Adrenal gland (tissue), 5 donors: Measurements from ENCODE around the gene WDR53.
"Not testable (repeated sequence)": the region's sequence is repeated elsewhere in the genome, so short reads cannot be mapped to it uniquely, and the experiment has no call there.

Experiments used
- POLR2A ChIP-seq, 2 donors: fragments of 450-650 bp; IDR thresholded peaks; one replicate each; pipeline ENCODE4 v1.6.1; 2017; ENCODE audit warnings: antibody characterized with exemption in 2 of 2, mild to moderate bottlenecking in 2 of 2, moderate library complexity in 1 of 2
- TF ChIP-seq, protein P1 (sequence below), 6 experiments: fragments of 450-650 bp in 4 of 6; fragments of 200-600 bp in 2 of 6; sonication (generic) in 1 of 6; IDR thresholded peaks; 1 replicate in 5 of 6; 2 replicates in 1 of 6; pipeline versions ENCODE4 v1.5.1 to v1.8.0; 2016 to 2021; ENCODE audit warnings: antibody characterized with exemption in 6 of 6, mild to moderate bottlenecking in 2 of 6, moderate library complexity in 1 of 6
- donor health status: DM: no; HTN: no; CAD: no.

DNA sequence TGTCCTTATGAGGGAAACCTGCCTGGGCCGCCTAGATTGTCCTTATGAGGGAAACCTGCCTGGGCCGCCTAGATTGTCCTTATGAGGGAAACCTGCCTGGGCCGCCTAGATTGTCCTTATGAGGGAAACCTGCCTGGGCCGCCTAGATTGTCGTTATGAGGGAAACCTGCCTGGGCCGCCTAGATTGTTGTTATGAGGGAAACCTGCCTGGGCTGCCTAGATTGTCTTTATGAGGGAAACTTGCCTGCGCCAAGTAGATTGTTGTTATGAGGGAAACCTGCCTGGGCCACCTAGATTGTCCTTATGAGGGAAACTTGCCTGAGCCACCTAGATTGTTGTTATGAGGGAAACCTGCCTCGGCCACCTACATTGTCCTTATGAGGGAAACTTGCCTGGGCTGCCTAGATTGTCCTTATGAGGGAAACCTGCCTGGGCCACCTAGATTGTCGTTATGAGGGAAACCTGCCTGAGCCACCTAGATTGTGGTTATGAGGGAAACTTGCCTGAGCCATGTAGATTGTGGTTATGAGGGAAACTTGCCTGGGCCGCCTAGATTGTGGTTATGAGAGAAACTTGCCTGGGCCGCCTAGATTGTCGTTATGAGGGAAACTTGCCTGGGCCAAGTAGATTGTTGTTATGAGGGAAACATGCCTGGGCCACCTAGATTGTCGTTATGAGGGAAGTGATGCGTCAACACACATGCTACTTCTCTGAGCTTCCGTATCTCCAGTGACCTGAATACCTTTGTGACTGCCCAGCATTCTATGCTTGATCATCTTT, 56.5 kb downstream of the WDR53 start:
- TF ChIP-seq POLR2A (IDR thresholded peaks at IDR 0.05): not testable (repeated sequence)
- TF ChIP-seq, protein P1, sequence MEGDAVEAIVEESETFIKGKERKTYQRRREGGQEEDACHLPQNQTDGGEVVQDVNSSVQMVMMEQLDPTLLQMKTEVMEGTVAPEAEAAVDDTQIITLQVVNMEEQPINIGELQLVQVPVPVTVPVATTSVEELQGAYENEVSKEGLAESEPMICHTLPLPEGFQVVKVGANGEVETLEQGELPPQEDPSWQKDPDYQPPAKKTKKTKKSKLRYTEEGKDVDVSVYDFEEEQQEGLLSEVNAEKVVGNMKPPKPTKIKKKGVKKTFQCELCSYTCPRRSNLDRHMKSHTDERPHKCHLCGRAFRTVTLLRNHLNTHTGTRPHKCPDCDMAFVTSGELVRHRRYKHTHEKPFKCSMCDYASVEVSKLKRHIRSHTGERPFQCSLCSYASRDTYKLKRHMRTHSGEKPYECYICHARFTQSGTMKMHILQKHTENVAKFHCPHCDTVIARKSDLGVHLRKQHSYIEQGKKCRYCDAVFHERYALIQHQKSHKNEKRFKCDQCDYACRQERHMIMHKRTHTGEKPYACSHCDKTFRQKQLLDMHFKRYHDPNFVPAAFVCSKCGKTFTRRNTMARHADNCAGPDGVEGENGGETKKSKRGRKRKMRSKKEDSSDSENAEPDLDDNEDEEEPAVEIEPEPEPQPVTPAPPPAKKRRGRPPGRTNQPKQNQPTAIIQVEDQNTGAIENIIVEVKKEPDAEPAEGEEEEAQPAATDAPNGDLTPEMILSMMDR (IDR thresholded peaks at IDR 0.05): not testable (repeated sequence)
